GM12878 (cell line): ENCODE measurements around the gene CRYBB1.

Source experiments
- EZH2 ChIP-seq: IDR thresholded peaks from 2 replicates; pipeline ENCODE4 v1.6.1; 2012; ENCODE audit warnings: low read depth, mild to moderate bottlenecking, control low read depth, inconsistent platforms, low read length, borderline replicate concordance; ENCODE audit not compliant: control insufficient read depth
- GABPA ChIP-seq: IDR thresholded peaks from 2 replicates; pipeline ENCODE4 v1.6.1; 2014; ENCODE audit warnings: antibody characterized with exemption, low read depth, mild to moderate bottlenecking, inconsistent platforms
- GATAD2B ChIP-seq: fragments of 450-650 bp; conservative IDR thresholded peaks from 2 replicates; pipeline ENCODE4 v1.6.1; 2017; ENCODE audit warnings: low read depth, mild to moderate bottlenecking, moderate library complexity
- JUNB ChIP-seq: IDR thresholded peaks from 2 replicates; pipeline ENCODE4 v1.6.1; 2016; ENCODE audit warnings: antibody characterized with exemption, mild to moderate bottlenecking
- JUND ChIP-seq: IDR thresholded peaks from 2 replicates; pipeline ENCODE4 v1.6.1; 2012; ENCODE audit warnings: low read depth, mild to moderate bottlenecking, low read length, improper control_type of control experiment, moderate library complexity
- MEF2A ChIP-seq: IDR thresholded peaks from 2 replicates; pipeline ENCODE4 v1.6.1; 2011; ENCODE audit warnings: low read depth, mild to moderate bottlenecking, low read length, moderate library complexity; ENCODE audit not compliant: insufficient read depth
- NFYB ChIP-seq: IDR thresholded peaks from 2 replicates; pipeline ENCODE4 v1.6.1; 2011; ENCODE audit warnings: low read depth, mild to moderate bottlenecking, low read length, improper control_type of control experiment, moderate library complexity; ENCODE audit not compliant: insufficient read depth
- NR2C2 ChIP-seq: IDR thresholded peaks from 2 replicates; pipeline ENCODE4 v1.6.1; 2011; ENCODE audit warnings: borderline replicate concordance, low read depth; ENCODE audit not compliant: control insufficient read depth, insufficient read length
- NRF1 ChIP-seq: conservative IDR thresholded peaks from 2 replicates; pipeline ENCODE4 v1.6.1; 2011; ENCODE audit warnings: mild to moderate bottlenecking, low read depth, low read length, improper control_type of control experiment
- TF ChIP-seq, protein P1 (sequence below), 3 experiments: IDR thresholded peaks in 2 of 3; conservative IDR thresholded peaks in 1 of 3; 2 replicates each; pipeline ENCODE4 v1.5.1; 2011; ENCODE audit warnings: low read depth in 3 of 3, low read length in 3 of 3, mild to moderate bottlenecking in 3 of 3, control low read depth in 2 of 3, moderate library complexity in 2 of 3, inconsistent platforms in 1 of 3, mixed read lengths in 1 of 3; ENCODE audit not compliant: control insufficient read depth in 2 of 3, insufficient read depth in 1 of 3; ENCODE audit errors: extremely low read depth in 1 of 3

- TF ChIP-seq JUNB, result peak; percentile 23; the same call in 1 of the 2 replicates
- TF ChIP-seq NRF1, result no peak
- TF ChIP-seq EZH2, result no peak
- no peak for TF ChIP-seq MEF2A
- TF ChIP-seq, protein P1, sequence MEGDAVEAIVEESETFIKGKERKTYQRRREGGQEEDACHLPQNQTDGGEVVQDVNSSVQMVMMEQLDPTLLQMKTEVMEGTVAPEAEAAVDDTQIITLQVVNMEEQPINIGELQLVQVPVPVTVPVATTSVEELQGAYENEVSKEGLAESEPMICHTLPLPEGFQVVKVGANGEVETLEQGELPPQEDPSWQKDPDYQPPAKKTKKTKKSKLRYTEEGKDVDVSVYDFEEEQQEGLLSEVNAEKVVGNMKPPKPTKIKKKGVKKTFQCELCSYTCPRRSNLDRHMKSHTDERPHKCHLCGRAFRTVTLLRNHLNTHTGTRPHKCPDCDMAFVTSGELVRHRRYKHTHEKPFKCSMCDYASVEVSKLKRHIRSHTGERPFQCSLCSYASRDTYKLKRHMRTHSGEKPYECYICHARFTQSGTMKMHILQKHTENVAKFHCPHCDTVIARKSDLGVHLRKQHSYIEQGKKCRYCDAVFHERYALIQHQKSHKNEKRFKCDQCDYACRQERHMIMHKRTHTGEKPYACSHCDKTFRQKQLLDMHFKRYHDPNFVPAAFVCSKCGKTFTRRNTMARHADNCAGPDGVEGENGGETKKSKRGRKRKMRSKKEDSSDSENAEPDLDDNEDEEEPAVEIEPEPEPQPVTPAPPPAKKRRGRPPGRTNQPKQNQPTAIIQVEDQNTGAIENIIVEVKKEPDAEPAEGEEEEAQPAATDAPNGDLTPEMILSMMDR (IDR thresholded peaks at IDR 0.05 in 2 of 3, conservative IDR thresholded peaks at IDR 0.05 in 1 of 3; ENCODE audit: control insufficient read depth in 2 of 3, extremely low read depth in 1 of 3, insufficient read depth in 1 of 3, low read depth in 3 of 3, low read length in 3 of 3), result no peak
- TF ChIP-seq GABPA, result no peak
- no peak for TF ChIP-seq JUND
- TF ChIP-seq NFYB, result no peak
- TF ChIP-seq GATAD2B, result no peak
- no peak for TF ChIP-seq NR2C2
Observed at GRCh38 chr22:26665813-26666231, 48.0 kb upstream of the CRYBB1 start.
